ENCODE results near the gene EIF4A3.

The EIF4A3 gene

GRCh38 chr17:80185968-80186367, 39.0 kb upstream of the EIF4A3 start:
- H3K79me2 ChIP-seq (ENCODE audit: insufficient read depth, low read length) = no peaks in the 10 kb centered on the region
- H3K27me3 ChIP-seq (ENCODE audit: insufficient read depth, low read length, poor library complexity) = no peaks in the 10 kb centered on the region
- H2AFZ ChIP-seq (ENCODE audit: low read depth, low read length) = no peak overlapping the region
- DNase-seq (no peak), ATAC-seq (ENCODE audit: insufficient read depth, low read depth) (no peak)
- no peak overlapping the region for H3K4me2 ChIP-seq (ENCODE audit: insufficient read depth, low read length)
- no peak for TF ChIP-seq CTCF (IDR thresholded peaks at IDR 0.05; ENCODE audit: borderline replicate concordance, extremely low read depth, low read length, poor library complexity, severe bottlenecking)
- TF ChIP-seq EZH2 (IDR thresholded peaks at IDR 0.05; ENCODE audit: borderline replicate concordance, low read depth, low read length, severe bottlenecking) = no peak
- H3K4me3 ChIP-seq (ENCODE audit: low read depth in 1 of 2, low read length in 2 of 2) = no peak overlapping the region
- no peaks in the 10 kb centered on the region for H3K36me3 ChIP-seq (ENCODE audit: insufficient read depth, low read length)
- peaks cover 3% of the 10 kb centered on the region; the same call in 1 of the 2 replicates for H4K20me1 ChIP-seq (ENCODE audit: insufficient read depth, low read length)
- H3K9ac ChIP-seq (ENCODE audit: low read depth, low read length) = no peak overlapping the region
- H3K27ac ChIP-seq (ENCODE audit: low read length) = no peak overlapping the region
- no peaks in the 10 kb centered on the region for H3K9me3 ChIP-seq (ENCODE audit: insufficient read depth, low read length, severe bottlenecking)
- no peaks in the 10 kb centered on the region for H3K4me1 ChIP-seq (ENCODE audit: insufficient read depth, low read length)

DNA sequence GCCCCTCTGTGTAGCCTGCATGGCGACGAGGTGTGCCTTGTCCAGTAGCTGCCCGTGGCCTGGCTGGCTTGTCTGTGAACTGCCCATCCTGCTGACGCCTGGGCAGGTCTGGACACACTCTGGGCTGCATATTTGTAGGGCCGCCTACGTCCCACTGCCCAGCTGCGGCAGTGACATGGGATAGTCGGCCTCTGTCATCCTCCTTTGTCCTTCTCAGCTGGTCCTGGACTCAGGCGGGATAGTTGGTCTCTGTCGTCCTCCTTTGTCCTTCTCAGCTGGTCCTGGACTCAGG, 37.4 kb upstream of the EIF4A3 start:
- Histone ChIP-seq H2AFZ (ENCODE audit: low read depth, low read length) (no peak overlapping the region), H3K79me2 (ENCODE audit: insufficient read depth, low read length) (no peaks in the 10 kb centered on the region), H3K36me3 (ENCODE audit: insufficient read depth, low read length) (no peaks in the 10 kb centered on the region), H3K4me2 (ENCODE audit: insufficient read depth, low read length) (no peak overlapping the region), H3K27me3 (ENCODE audit: insufficient read depth, low read length, poor library complexity) (peaks cover under 1% of the 10 kb centered on the region), H3K9ac (ENCODE audit: low read depth, low read length) (no peak overlapping the region), H3K4me3 (ENCODE audit: low read depth in 1 of 2, low read length in 2 of 2) (no peak overlapping the region), H4K20me1 (ENCODE audit: insufficient read depth, low read length) (peaks cover 3% of the 10 kb centered on the region; the same call in 1 of the 2 replicates), H3K4me1 (ENCODE audit: insufficient read depth, low read length) (no peaks in the 10 kb centered on the region), H3K9me3 (ENCODE audit: insufficient read depth, low read length, severe bottlenecking) (no peaks in the 10 kb centered on the region), H3K27ac (ENCODE audit: low read length) (no peak overlapping the region)
- no peak for ATAC-seq (ENCODE audit: insufficient read depth, low read depth)
- no peak for TF ChIP-seq EZH2 (IDR thresholded peaks at IDR 0.05; ENCODE audit: borderline replicate concordance, low read depth, low read length, severe bottlenecking)
- no peak for TF ChIP-seq CTCF (IDR thresholded peaks at IDR 0.05; ENCODE audit: borderline replicate concordance, extremely low read depth, low read length, poor library complexity, severe bottlenecking)
- no peak for DNase-seq

- H3K4me3 ChIP-seq (ENCODE audit: low read depth in 1 of 2, low read length in 2 of 2) = no peak overlapping the region
- H3K36me3 ChIP-seq (ENCODE audit: insufficient read depth, low read length) = no peaks in the 10 kb centered on the region
- H3K9me3 ChIP-seq (ENCODE audit: insufficient read depth, low read length, severe bottlenecking) = no peaks in the 10 kb centered on the region
- no peak for DNase-seq
- no peaks in the 10 kb centered on the region for H3K4me1 ChIP-seq (ENCODE audit: insufficient read depth, low read length)
- H3K27ac ChIP-seq (ENCODE audit: low read length) = no peak overlapping the region
- peaks cover 5% of the 10 kb centered on the region for H3K27me3 ChIP-seq (ENCODE audit: insufficient read depth, low read length, poor library complexity)
- H3K9ac ChIP-seq (ENCODE audit: low read depth, low read length) = no peak overlapping the region
- no peaks in the 10 kb centered on the region for H3K79me2 ChIP-seq (ENCODE audit: insufficient read depth, low read length)
- TF ChIP-seq CTCF (IDR thresholded peaks at IDR 0.05; ENCODE audit: borderline replicate concordance, extremely low read depth, low read length, poor library complexity, severe bottlenecking) (no peak), EZH2 (IDR thresholded peaks at IDR 0.05; ENCODE audit: borderline replicate concordance, low read depth, low read length, severe bottlenecking) (no peak)
- no peak for ATAC-seq (ENCODE audit: insufficient read depth, low read depth)
- peaks cover 3% of the 10 kb centered on the region; the same call in 1 of the 2 replicates for H4K20me1 ChIP-seq (ENCODE audit: insufficient read depth, low read length)
- H2AFZ ChIP-seq (ENCODE audit: low read depth, low read length) = no peak overlapping the region
- H3K4me2 ChIP-seq (ENCODE audit: insufficient read depth, low read length) = no peak overlapping the region
Observed at GRCh38 chr17:80183581-80184422, 36.9 kb upstream of the EIF4A3 start.

All from DND-41 (cell line).